OCI-M2 (cell line): ENCODE measurements around the gene SERPINB7.

Experiments
- DNase-seq: peaks from one replicate; lab custom pipeline; 2025; ENCODE audit not compliant: unreplicated experiment; lab: John Stamatoyannopoulos, UW

The SERPINB7 gene

DNA sequence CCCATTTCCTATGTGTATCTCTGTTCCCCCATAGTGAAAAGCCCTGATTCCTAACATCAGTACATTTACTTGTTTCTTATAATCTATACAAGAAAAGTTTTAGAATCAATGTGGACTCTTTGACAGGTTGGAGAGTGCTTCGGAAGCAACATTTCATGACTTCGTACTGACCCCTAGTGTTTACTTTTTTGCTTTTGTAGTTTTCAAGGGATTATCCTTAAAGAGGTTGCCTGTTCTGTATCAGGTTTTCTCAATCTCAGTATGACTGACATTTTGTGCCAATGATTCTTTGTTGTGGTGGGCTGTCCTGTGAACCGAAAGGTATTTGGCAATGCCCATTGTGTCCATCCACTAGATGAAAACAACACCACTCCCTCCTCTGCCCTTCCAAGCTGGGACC, 69.0 kb downstream of the SERPINB7 start:
- no peak for DNase-seq

- no peak for DNase-seq
These were observed 72.9 kb downstream of the SERPINB7 start for GRCh38 chr18:63848159-63848558.

DNA sequence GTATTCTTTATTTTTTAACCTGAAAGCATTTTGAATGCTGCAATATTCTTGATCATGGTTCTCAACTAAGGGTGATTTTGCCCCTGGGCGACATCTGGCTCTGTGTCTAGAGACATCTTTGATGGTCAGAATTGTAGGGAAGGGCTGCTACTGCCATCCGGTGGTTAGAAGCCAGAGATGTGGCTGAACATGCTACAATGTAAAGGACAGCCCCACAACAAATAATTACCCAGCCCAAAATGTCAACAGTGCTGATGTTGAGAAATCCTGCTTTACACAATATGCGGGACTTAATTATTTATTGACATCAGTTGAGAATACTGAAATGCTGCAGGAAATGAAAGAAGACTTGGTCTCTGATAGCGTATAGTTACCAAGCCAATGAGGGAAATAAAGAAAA, 74.8 kb downstream of the SERPINB7 start:
- no peak for DNase-seq

- no peak for DNase-seq
These were observed 75.4 kb downstream of the SERPINB7 start for GRCh38 chr18:63850636-63851035.
